GM23338 (cell line): ENCODE results near the gene FNDC3B.

Source experiments
- CREB1 ChIP-seq: fragments of 250-450 bp; sonication (Bioruptor Pico); IDR thresholded peaks from 2 replicates; pipeline ENCODE4 v1.5.0; 2020; ENCODE audit warnings: low read depth, mild to moderate bottlenecking, moderate library complexity
- CTCF ChIP-seq, 2 experiments: fragments of 200-600 bp in 1 of 2; sonication (generic) in 1 of 2; conservative IDR thresholded peaks; 2 replicates each; pipeline versions ENCODE4 v1.5.1 to v1.6.1; 2016 to 2017; ENCODE audit warnings: antibody characterized with exemption in 2 of 2, low read depth in 2 of 2, mild to moderate bottlenecking in 2 of 2, moderate library complexity in 1 of 2
- ETS1 ChIP-seq: IDR thresholded peaks from 2 replicates; pipeline ENCODE4 v1.6.1; 2016; ENCODE audit warnings: antibody characterized with exemption
- EZH2 ChIP-seq: fragments of 200-600 bp; sonication (generic); IDR thresholded peaks from one replicate; pipeline ENCODE4 v1.8.0; 2017; ENCODE audit warnings: antibody characterized with exemption, mild to moderate bottlenecking, low read depth; ENCODE audit not compliant: unreplicated experiment
- EZH2phosphoT487 ChIP-seq: fragments of 200-600 bp; sonication (generic); IDR thresholded peaks from one replicate; pipeline ENCODE4 v1.8.1; 2018; ENCODE audit warnings: antibody characterized with exemption; ENCODE audit not compliant: unreplicated experiment
- JUNB ChIP-seq: IDR thresholded peaks from one replicate; pipeline ENCODE4 v1.6.1; 2016; ENCODE audit warnings: antibody characterized with exemption; ENCODE audit not compliant: unreplicated experiment
- NANOG ChIP-seq: IDR thresholded peaks from 2 replicates; pipeline ENCODE4 v1.6.1; 2016; ENCODE audit warnings: antibody characterized with exemption, borderline replicate concordance
- POLR2AphosphoS5 ChIP-seq: IDR thresholded peaks from 2 replicates; pipeline ENCODE4 v1.6.1; 2016; ENCODE audit warnings: antibody characterized with exemption, low read depth
- REST ChIP-seq: IDR thresholded peaks from one replicate; pipeline ENCODE4 v1.6.1; 2018; ENCODE audit warnings: antibody characterized with exemption; ENCODE audit not compliant: unreplicated experiment
- STAT1 ChIP-seq: IDR thresholded peaks from one replicate; pipeline ENCODE4 v1.6.1; 2016; ENCODE audit warnings: antibody characterized with exemption; ENCODE audit not compliant: unreplicated experiment
- ZNF114 ChIP-seq: fragments of 250-450 bp; sonication (Bioruptor Pico); IDR thresholded peaks from 2 replicates; pipeline ENCODE4 v1.5.0; 2020; ENCODE audit warnings: mild to moderate bottlenecking, moderate library complexity

- TF ChIP-seq CREB1 (CRISPR knock-in tag) (no peak), CTCF (conservative IDR thresholded peaks at IDR 0.05; ENCODE audit: low read depth in 2 of 2) (no peak), REST (no peak), POLR2AphosphoS5 (no peak), EZH2 (no peak), STAT1 (no peak), ETS1 (no peak), EZH2phosphoT487 (no peak), ZNF114 (CRISPR knock-in tag) (no peak), JUNB (no peak), NANOG (no peak)
Measured at GRCh38 chr3:172159962-172160538, 120.7 kb downstream of the FNDC3B start.
